Ovary (tissue), 3 donors: ENCODE results near the gene TRAPPC3L.

Experiments used
- POLR2A ChIP-seq: fragments of 450-650 bp; IDR thresholded peaks from one replicate; pipeline ENCODE4 v1.6.1; 2017; ENCODE audit warnings: antibody characterized with exemption, mild to moderate bottlenecking, moderate library complexity
- TF ChIP-seq, protein P1 (sequence below), 3 donors: fragments of 450-650 bp in 2 of 3; fragments of 200-600 bp in 1 of 3; IDR thresholded peaks; one replicate each; pipeline versions ENCODE4 v1.5.1 to v1.8.0; 2016 to 2022; ENCODE audit warnings: antibody characterized with exemption in 3 of 3, mild to moderate bottlenecking in 1 of 3
- donor health status: DM: no; HTN: no; CAD: no.

DNA sequence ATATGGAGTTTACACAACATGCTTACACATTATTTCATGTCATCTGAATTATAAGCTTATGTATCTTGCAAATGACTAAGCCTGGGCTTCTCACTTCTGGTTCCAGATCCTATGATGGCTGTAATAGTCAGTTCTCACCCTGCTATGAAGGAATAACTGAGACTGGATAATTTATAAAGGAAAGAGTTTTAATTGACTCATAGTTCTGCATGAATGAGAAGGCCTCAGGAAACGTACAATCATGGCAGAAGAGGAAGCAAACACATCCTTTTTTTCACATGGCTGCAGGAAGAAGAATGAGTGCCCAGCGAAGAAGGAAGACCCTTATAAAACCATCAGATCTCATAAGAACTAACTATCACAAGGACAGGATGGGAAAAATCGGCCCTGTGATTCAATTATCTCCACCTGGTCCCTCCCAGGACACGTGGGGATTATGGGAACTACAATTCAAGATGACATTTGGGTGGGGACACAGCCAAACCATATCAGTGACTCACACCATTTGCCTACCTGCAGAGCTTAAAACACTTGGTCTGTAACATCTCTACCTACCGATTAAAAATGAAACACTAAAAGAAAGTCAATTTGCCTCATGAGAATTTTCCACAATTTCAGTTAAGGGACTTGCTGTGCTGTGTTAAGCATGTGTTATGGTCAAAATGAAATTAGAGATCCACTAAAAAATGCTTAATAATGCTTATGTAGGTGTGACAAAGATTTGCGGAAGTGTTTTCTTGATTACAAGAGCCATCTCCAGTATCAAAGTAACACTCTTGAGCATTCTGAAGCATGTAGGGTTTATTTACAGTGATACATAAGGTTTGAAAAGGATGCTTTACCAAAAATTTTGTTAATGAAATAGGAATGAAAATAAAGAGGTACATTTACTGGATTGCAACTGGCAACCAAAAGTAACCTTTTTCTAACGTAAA lies 23.6 kb upstream of the TRAPPC3L start:
- TF ChIP-seq POLR2A = no peak
- TF ChIP-seq, protein P1, sequence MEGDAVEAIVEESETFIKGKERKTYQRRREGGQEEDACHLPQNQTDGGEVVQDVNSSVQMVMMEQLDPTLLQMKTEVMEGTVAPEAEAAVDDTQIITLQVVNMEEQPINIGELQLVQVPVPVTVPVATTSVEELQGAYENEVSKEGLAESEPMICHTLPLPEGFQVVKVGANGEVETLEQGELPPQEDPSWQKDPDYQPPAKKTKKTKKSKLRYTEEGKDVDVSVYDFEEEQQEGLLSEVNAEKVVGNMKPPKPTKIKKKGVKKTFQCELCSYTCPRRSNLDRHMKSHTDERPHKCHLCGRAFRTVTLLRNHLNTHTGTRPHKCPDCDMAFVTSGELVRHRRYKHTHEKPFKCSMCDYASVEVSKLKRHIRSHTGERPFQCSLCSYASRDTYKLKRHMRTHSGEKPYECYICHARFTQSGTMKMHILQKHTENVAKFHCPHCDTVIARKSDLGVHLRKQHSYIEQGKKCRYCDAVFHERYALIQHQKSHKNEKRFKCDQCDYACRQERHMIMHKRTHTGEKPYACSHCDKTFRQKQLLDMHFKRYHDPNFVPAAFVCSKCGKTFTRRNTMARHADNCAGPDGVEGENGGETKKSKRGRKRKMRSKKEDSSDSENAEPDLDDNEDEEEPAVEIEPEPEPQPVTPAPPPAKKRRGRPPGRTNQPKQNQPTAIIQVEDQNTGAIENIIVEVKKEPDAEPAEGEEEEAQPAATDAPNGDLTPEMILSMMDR (IDR thresholded peaks at IDR 0.05) = no peak
